Omental fat pad (tissue), 4 donors: ENCODE measurements around the gene NOS3. TPM values are rescaled to one million over a fixed set of nuclear protein-coding genes. Genes with fewer than 3 reads are reported as not detected.

Source experiments
- ATAC-seq: fragments of 150-250 bp; one replicate; pipeline ENCODE4 v1.9.1; 2016; ENCODE audit warnings: mild to moderate bottlenecking, moderate library complexity; ENCODE audit not compliant: low FRiP score
- DNase-seq: peaks from one replicate; pipeline ENCODE4 v3.0.0-alpha.2; 2019; ENCODE audit warnings: low spot score
- total RNA-seq, 4 donors: library from RNA; depleted of rRNA; stranded (reverse); fragments of >200 nt; gene quantifications; one replicate each; pipeline ENCODE4 v1.1.0, GENCODE V29; 2016
- TF ChIP-seq, protein P1 (sequence below), 3 donors: fragments of 450-650 bp; IDR thresholded peaks; one replicate each; pipeline ENCODE4 v1.5.1; 2016 to 2017; ENCODE audit warnings: antibody characterized with exemption in 3 of 3, mild to moderate bottlenecking in 3 of 3, moderate library complexity in 2 of 3

The NOS3 gene
- total RNA-seq, 4 donors from 2014 or later, result 11.2 to 75.3 (median 25.2) TPM

DNA sequence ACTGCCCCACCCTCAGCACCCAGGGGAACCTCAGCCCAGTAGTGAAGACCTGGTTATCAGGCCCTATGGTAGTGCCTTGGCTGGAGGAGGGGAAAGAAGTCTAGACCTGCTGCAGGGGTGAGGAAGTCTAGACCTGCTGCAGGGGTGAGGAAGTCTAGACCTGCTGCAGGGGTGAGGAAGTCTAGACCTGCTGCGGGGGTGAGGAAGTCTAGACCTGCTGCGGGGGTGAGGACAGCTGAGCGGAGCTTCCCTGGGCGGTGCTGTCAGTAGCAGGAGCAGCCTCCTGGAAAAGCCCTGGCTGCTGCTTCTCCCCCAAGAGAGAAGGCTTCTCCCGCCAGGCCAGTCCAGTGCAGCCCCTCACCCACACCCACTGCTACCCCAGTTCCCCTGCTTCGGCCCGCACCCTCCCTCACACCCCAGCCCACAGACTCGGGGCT, 6.3 kb downstream of the NOS3 start:
- DNase-seq (no peak), ATAC-seq (no peak)
- TF ChIP-seq, protein P1, sequence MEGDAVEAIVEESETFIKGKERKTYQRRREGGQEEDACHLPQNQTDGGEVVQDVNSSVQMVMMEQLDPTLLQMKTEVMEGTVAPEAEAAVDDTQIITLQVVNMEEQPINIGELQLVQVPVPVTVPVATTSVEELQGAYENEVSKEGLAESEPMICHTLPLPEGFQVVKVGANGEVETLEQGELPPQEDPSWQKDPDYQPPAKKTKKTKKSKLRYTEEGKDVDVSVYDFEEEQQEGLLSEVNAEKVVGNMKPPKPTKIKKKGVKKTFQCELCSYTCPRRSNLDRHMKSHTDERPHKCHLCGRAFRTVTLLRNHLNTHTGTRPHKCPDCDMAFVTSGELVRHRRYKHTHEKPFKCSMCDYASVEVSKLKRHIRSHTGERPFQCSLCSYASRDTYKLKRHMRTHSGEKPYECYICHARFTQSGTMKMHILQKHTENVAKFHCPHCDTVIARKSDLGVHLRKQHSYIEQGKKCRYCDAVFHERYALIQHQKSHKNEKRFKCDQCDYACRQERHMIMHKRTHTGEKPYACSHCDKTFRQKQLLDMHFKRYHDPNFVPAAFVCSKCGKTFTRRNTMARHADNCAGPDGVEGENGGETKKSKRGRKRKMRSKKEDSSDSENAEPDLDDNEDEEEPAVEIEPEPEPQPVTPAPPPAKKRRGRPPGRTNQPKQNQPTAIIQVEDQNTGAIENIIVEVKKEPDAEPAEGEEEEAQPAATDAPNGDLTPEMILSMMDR (IDR thresholded peaks at IDR 0.05), result no peak

DNA sequence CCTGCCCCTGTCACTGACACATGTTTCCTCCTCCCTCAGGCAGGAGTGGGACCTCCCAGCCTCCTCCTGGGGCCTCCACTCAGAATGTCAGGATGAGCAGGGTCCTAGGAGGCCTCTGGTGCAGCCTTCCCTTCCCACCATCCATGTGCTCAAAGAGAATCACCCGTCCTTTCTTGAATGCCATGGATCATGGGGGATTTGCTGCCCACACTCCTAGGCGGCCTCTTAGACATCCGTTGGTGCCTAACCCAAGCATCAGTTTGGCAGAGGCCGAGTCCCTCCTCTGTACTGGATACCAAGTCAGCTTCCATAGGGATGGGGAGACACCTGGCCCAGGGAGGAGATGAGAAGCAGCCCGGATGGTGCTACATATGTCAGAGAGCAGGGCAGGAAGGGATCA, 7.0 kb downstream of the NOS3 start:
- ATAC-seq (no peak), DNase-seq (no peak)
- TF ChIP-seq, protein P1 (IDR thresholded peaks at IDR 0.05), result no peak

DNA sequence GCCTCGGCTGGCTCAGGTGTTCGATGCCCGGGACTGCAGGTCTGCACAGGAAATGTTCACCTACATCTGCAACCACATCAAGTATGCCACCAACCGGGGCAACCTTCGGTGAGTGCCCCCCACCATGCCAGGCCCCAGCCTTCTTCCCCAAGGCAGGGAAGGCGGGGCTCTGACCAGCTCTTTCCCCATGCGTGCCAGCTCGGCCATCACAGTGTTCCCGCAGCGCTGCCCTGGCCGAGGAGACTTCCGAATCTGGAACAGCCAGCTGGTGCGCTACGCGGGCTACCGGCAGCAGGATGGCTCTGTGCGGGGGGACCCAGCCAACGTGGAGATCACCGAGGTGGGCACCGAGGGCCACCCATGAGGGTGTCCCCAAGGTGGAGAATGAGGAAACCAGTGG, 7.5 kb downstream of the NOS3 start:
- TF ChIP-seq, protein P1 (IDR thresholded peaks at IDR 0.05), result no peak
- DNase-seq (no peak), ATAC-seq (no peak)

DNA sequence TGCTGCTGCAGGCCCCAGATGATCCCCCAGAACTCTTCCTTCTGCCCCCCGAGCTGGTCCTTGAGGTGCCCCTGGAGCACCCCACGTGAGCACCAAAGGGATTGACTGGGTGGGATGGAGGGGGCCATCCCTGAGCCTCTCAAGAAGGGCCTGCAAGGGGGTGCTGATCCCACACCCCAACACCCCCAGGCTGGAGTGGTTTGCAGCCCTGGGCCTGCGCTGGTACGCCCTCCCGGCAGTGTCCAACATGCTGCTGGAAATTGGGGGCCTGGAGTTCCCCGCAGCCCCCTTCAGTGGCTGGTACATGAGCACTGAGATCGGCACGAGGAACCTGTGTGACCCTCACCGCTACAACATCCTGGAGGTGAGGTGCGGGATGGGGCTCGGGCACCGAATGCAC, 8.2 kb downstream of the NOS3 start:
- DNase-seq, result no peak
- TF ChIP-seq, protein P1 (IDR thresholded peaks at IDR 0.05), result no peak
- no peak for ATAC-seq

DNA sequence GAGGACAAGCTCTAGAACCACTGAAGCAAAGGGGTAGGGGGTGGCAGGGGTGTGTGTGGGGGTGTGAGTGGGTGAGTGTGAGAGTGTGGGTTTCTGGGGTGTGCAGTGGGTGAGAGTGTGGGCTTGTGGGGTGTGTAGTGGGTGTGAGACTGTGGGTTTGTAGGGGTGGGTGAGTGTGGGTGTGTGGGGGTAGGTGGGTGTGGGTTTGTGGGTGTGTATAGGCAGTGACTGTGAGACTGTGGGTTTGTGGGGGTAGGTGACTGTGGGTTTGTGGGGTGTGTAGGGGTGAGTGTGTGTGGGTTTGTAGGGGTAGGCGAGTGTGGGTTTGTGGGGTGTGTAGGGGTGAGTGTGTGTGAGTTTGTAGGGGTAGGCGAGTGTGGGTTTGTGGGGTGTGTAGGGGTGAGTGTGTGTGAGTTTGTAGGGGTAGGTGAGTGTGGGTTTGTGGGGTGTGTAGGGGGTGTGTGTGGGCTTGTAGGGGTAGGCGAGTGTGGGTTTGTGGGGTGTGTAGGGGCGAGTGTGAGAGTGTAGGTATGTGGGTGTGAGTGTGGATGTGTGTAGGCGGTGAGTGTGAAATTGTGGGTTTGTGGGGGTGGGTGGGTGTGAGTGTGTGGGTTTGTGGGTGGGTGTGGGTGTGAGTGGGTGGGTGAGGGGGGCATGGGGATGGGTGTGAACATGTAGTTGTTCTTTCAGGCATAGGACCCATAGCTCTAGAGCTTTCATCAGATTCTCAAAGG, 8.8 kb downstream of the NOS3 start:
- DNase-seq (no peak), ATAC-seq (no peak)
- TF ChIP-seq, protein P1 (IDR thresholded peaks at IDR 0.05), result no peak

DNA sequence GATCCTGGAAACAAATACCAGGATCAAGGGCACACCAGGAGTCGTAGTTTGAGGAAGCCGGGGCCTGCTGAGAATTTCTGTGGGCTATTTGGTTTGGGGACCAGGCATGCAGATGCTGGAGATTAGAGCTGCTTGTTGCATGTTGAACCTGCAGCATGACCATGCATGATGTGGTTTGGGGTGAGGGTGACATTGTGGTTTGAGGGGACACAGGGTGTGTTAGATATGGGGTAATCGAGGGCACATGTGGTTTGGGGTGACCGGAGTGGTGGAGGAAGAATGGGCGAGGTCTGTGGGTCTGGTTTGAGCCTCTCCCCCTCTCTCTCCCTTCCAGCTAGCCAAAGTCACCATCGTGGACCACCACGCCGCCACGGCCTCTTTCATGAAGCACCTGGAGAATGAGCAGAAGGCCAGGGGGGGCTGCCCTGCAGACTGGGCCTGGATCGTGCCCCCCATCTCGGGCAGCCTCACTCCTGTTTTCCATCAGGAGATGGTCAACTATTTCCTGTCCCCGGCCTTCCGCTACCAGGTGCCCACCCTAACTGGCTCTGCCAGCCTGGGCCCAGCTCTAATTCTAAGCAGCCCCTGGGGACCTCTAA, 10.2 kb downstream of the NOS3 start:
- TF ChIP-seq, protein P1 (IDR thresholded peaks at IDR 0.05), result no peak
- ATAC-seq (no peak), DNase-seq (no peak)

DNA sequence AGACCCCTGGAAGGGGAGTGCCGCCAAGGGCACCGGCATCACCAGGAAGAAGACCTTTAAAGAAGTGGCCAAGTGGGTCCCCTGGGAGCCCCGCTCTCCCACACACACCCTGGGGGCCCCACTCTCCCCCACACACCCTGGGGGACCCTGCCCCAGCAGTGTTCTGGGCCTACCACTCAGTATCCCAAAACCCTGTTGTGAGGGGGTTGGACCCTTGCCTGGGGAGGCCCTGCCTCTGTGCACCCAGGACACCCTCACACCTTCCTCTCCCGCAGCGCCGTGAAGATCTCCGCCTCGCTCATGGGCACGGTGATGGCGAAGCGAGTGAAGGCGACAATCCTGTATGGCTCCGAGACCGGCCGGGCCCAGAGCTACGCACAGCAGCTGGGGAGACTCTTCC, 10.7 kb downstream of the NOS3 start:
- TF ChIP-seq, protein P1 (IDR thresholded peaks at IDR 0.05), result no peak
- DNase-seq, result no peak
- no peak for ATAC-seq
